Right lobe of liver (tissue), 6 donors: ENCODE data around the gene CUX1. TPM values are rescaled to one million over a fixed set of nuclear protein-coding genes. Genes with fewer than 3 reads are reported as not detected.

ENCODE experiments used
- ATAC-seq, 4 donors: fragments of 200-7000 bp; cut with Tn5 transposase; one replicate each; pipeline ENCODE4 v1.9.1; 2020; ENCODE audit warnings: mild to moderate bottlenecking in 4 of 4, moderate library complexity in 4 of 4
- DNase-seq, 3 donors: peaks; one replicate each; pipeline ENCODE4 v3.0.0-alpha.2; 2020
- H3K27ac ChIP-seq, 3 donors: fragments of 200-600 bp; one replicate each; pipeline ENCODE4 v1.8.0; 2022
- H3K27me3 ChIP-seq, 2 donors: fragments of 200-600 bp; one replicate each; pipeline ENCODE4 v1.8.0; 2022
- H3K36me3 ChIP-seq, 4 donors: fragments of 200-600 bp; sonication (generic) in 1 of 4; one replicate each; pipeline versions ENCODE4 v1.5.1 to v1.8.0; 2017 to 2022; ENCODE audit warnings: control low read depth in 1 of 4
- H3K4me1 ChIP-seq, 4 donors: fragments of 200-600 bp; sonication (generic) in 1 of 4; one replicate each; pipeline versions ENCODE4 v1.5.1 to v1.8.0; 2017 to 2022; ENCODE audit warnings: control low read depth in 1 of 4
- H3K4me3 ChIP-seq, 3 donors: fragments of 200-600 bp; one replicate each; pipeline ENCODE4 v1.8.0; 2022
- H3K9me3 ChIP-seq, 4 donors: fragments of 200-600 bp; sonication (generic) in 1 of 4; one replicate each; pipeline versions ENCODE4 v1.5.1 to v1.8.0; 2017 to 2022; ENCODE audit warnings: control low read depth in 1 of 4
- POLR2A ChIP-seq: fragments of 450-650 bp; IDR thresholded peaks from one replicate; pipeline ENCODE4 v1.6.1; 2017; ENCODE audit warnings: antibody characterized with exemption, mild to moderate bottlenecking
- WGBS: methylation state at CpG from one replicate; pipeline ENCODE4 v1.1.6; 2018; ENCODE audit warnings: low coverage, low lambda C conversion rate; ENCODE audit not compliant: insufficient coverage; ENCODE audit errors: missing lambda C conversion rate; 5-methylcytosine and 5-hydroxymethylcytosine counted together
- intact Hi-C, 2 donors: fragments of 100-400 bp; cut with DNase I; formaldehyde crosslinking; loops; one replicate each; pipeline versions ENCODE4 v1.11.2 to v1.14.1; 2022
- total RNA-seq, 6 experiments: library from RNA; depleted of rRNA in 2 of 6; stranded (reverse); fragments of >200 nt in 2 of 6; fragmentation: NEBNext Ultra II Directional in 3 of 6; extraction: Animal tissue kit (Norgen Biotek cat#: 25700) in 3 of 6; gene quantifications; one replicate each; pipeline versions ENCODE4 v1.1.0 to v1.2.4, GENCODE V29; 2016 to 2023
- TF ChIP-seq, protein P1 (sequence below), 4 donors: fragments of 200-600 bp in 3 of 4; fragments of 450-650 bp in 1 of 4; IDR thresholded peaks; one replicate each; pipeline versions ENCODE4 v1.5.1 to v1.8.0; 2016 to 2022; ENCODE audit warnings: antibody characterized with exemption in 4 of 4, mild to moderate bottlenecking in 2 of 4
- donor health status: DM: no; HTN: yes; CAD: no.
- donor health status: DM: no; HTN: no; CAD: no.
- donor health status: DM: no; HTN: no; CAD: no.
- donor health status: DM: no; HTN: yes; CAD: no.
- donor health status: DM: no; HTN: yes; CAD: no.

The CUX1 gene
- total RNA-seq, 6 experiments from 2014 or later = 34.3 to 53.1 (median 40.6) TPM

DNA sequence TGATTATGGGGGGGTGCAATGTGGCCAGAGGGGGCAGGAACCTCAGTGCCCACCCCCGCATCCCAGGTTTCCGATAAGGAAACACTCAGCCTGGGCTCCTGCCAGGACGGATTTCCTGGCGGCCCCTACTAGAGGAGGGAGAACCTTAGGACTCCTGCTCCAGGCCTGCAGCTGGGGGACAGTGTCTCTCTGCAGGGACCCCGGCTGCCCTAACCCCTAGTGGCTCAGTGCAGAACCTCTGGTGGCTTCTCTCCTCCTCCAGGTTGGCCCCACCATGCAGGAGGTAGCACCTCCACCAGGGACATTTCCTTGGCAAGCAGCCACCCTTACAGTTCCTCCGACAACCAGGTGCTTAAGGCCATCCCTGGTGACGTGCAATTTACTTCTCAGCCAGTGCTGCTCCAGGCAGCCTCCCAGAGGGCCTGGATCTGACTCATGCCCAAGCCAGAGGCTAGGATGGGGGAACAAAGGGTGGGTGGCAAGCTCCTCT lies 501.1 kb downstream of the CUX1 start:
- ATAC-seq (peak; percentile 34 to 62 (median 48)), DNase-seq (peak in 1 of 3 donors; percentile 44)
- intact Hi-C loops = no loop called here
- TF ChIP-seq POLR2A = no peak
- TF ChIP-seq, protein P1, sequence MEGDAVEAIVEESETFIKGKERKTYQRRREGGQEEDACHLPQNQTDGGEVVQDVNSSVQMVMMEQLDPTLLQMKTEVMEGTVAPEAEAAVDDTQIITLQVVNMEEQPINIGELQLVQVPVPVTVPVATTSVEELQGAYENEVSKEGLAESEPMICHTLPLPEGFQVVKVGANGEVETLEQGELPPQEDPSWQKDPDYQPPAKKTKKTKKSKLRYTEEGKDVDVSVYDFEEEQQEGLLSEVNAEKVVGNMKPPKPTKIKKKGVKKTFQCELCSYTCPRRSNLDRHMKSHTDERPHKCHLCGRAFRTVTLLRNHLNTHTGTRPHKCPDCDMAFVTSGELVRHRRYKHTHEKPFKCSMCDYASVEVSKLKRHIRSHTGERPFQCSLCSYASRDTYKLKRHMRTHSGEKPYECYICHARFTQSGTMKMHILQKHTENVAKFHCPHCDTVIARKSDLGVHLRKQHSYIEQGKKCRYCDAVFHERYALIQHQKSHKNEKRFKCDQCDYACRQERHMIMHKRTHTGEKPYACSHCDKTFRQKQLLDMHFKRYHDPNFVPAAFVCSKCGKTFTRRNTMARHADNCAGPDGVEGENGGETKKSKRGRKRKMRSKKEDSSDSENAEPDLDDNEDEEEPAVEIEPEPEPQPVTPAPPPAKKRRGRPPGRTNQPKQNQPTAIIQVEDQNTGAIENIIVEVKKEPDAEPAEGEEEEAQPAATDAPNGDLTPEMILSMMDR (IDR thresholded peaks at IDR 0.05) = no peak
- Histone ChIP-seq H3K36me3 (no peaks in the 10 kb centered on the region), H3K27me3 (no peaks in the 10 kb centered on the region), H3K4me1 (no peaks in the 10 kb centered on the region), H3K4me3 (no peak overlapping the region), H3K27ac (no peak overlapping the region), H3K9me3 (no peaks in the 10 kb centered on the region)
- no CpG with 5 or more reads among the region's 7 CpGs for WGBS

DNA sequence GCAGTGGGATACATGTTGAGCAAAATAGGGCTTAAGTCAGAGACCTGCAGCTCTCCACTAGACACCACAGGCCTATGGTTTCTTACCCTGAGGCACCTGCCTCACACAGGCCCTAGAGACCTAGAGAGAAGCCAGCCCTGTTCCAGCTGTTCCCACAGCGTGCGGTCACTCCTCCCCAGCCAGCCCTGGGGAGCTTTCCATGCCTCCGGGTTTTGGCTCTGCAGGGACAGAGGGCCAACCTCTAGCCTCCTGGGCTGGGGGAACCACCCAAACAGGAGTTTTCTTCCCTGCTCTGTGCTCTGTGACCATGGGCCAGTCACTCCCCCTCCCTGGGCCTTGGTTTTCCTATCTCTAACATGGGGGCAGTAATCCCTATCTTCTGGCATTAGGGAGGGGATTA lies 502.2 kb downstream of the CUX1 start:
- ATAC-seq = no peak
- peak in 1 of 3 donors; percentile 12 for DNase-seq
- H3K4me1 ChIP-seq = no peaks in the 10 kb centered on the region
- no peaks in the 10 kb centered on the region for H3K27me3 ChIP-seq
- WGBS = no CpG with 5 or more reads among the region's 3 CpGs
- H3K36me3 ChIP-seq = no peaks in the 10 kb centered on the region
- no peak overlapping the region for H3K4me3 ChIP-seq
- H3K9me3 ChIP-seq = no peaks in the 10 kb centered on the region
- TF ChIP-seq, protein P1 (IDR thresholded peaks at IDR 0.05) = no peak
- no peak for TF ChIP-seq POLR2A
- H3K27ac ChIP-seq = no peak overlapping the region
- intact Hi-C loops = no loop called here

GRCh38 chr7:102320181-102320580 lies 502.8 kb downstream of the CUX1 start:
- H3K4me3 ChIP-seq = no peak overlapping the region
- ATAC-seq = no peak
- no peaks in the 10 kb centered on the region for H3K9me3 ChIP-seq
- H3K4me1 ChIP-seq = no peaks in the 10 kb centered on the region
- no CpG with 5 or more reads among the region's 14 CpGs for WGBS
- peak in 1 of 3 donors; percentile 35 for DNase-seq
- intact Hi-C loops = no loop called here
- no peaks in the 10 kb centered on the region for H3K27me3 ChIP-seq
- no peak for TF ChIP-seq POLR2A
- TF ChIP-seq, protein P1 (IDR thresholded peaks at IDR 0.05) = no peak
- H3K27ac ChIP-seq = no peak overlapping the region
- H3K36me3 ChIP-seq = no peaks in the 10 kb centered on the region

DNA sequence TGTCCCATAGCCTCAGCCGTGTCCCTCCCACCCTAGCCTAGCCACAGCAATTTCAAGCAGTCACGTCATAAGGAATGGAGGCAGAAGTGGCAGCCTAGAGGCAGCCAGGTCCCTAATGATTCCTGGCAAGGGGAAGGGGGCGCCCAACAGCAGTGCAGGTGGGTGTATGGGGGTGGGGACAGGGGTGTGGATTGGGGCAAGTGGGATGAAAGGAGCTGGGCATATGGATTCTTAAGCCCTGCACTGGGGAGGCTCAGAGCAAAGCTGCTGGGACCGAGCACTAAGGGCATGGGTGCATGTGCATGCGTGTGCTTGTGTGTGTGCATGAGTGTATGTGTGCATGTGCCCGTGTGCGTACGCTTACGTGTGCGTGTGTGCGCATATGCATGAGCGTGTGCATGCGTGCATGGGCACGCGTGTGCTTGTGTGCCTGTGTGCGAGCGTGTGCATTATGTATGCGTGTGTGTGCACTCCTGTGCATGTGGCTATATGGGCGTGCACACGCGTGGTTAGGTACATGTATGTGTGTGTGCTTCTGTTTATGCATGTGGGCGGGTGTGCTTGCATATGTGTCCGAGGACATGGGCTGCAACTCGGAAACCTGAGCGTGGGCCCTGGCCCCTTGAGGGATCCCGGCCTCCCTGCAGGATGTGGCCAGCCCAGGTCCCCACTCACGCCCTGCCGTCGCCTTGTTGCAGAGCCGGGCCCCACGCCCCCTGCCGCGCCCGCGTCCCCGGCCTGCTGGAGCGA lies 503.4 kb downstream of the CUX1 start:
- Histone ChIP-seq H3K4me1 (no peaks in the 10 kb centered on the region), H3K27me3 (no peaks in the 10 kb centered on the region), H3K36me3 (no peaks in the 10 kb centered on the region), H3K27ac (no peak overlapping the region), H3K9me3 (no peaks in the 10 kb centered on the region), H3K4me3 (no peak overlapping the region)
- intact Hi-C loops = no loop called here
- TF ChIP-seq, protein P1 (IDR thresholded peaks at IDR 0.05) = no peak
- TF ChIP-seq POLR2A = no peak
- DNase-seq (peak in 1 of 3 donors; percentile 42), ATAC-seq (no peak)
- WGBS = 97% methylated on average over 11 of the region's 37 CpGs
